ENCODE data around the gene ENTPD8. TPM values are rescaled to one million over a fixed set of nuclear protein-coding genes. Genes with fewer than 3 reads are reported as not detected.

ENTPD8 gene
- total RNA-seq, 1 experiment from 2014 or later = not detected

- ATAC-seq (no peak), DNase-seq (no peak)
- H3K4me1 ChIP-seq (ENCODE audit: insufficient read depth, low read length) = peaks cover 21% of the 10 kb centered on the region
- H3K36me3 ChIP-seq (ENCODE audit: low read depth, low read length) = no peaks in the 10 kb centered on the region
- H3K9ac ChIP-seq (ENCODE audit: low read length) = no peak overlapping the region
- H3K4me3 ChIP-seq (ENCODE audit: low read length) = no peak overlapping the region
- H3K27ac ChIP-seq (ENCODE audit: low read length) = no peak overlapping the region
- no peaks in the 10 kb centered on the region for H3K9me3 ChIP-seq (ENCODE audit: low read length)
- H3K79me2 ChIP-seq (ENCODE audit: low read length) = peaks cover 3% of the 10 kb centered on the region; the same call in 1 of the 2 replicates
- no peaks in the 10 kb centered on the region for H4K20me1 ChIP-seq (ENCODE audit: low read length)
- no TSS peak for BruUV-seq (replicated peaks)
- H3K4me2 ChIP-seq (ENCODE audit: low read length) = no peak overlapping the region
- no peaks in the 10 kb centered on the region for H3K9me2 ChIP-seq (replicated peaks; ENCODE audit: low read length)
- CTCF ChIA-PET = no interaction called here
- intact Hi-C loops (cut with micrococcal nuclease) = no loop called here
- no peaks in the 10 kb centered on the region for H3K27me3 ChIP-seq (ENCODE audit: low read length)
- POLR2A ChIA-PET (ENCODE audit: unreplicated experiment) = no interaction called here
- no peaks in the 10 kb centered on the region for H3F3A ChIP-seq (ENCODE audit: low read length, unreplicated experiment)
- TF ChIP-seq EZH2 (IDR thresholded peaks at IDR 0.05; ENCODE audit: low read length, unreplicated experiment) = no peak
- TF ChIP-seq EZH2phosphoT487 (IDR thresholded peaks at IDR 0.05; ENCODE audit: borderline replicate concordance, low read length) = no peak
- TF ChIP-seq, protein P1, sequence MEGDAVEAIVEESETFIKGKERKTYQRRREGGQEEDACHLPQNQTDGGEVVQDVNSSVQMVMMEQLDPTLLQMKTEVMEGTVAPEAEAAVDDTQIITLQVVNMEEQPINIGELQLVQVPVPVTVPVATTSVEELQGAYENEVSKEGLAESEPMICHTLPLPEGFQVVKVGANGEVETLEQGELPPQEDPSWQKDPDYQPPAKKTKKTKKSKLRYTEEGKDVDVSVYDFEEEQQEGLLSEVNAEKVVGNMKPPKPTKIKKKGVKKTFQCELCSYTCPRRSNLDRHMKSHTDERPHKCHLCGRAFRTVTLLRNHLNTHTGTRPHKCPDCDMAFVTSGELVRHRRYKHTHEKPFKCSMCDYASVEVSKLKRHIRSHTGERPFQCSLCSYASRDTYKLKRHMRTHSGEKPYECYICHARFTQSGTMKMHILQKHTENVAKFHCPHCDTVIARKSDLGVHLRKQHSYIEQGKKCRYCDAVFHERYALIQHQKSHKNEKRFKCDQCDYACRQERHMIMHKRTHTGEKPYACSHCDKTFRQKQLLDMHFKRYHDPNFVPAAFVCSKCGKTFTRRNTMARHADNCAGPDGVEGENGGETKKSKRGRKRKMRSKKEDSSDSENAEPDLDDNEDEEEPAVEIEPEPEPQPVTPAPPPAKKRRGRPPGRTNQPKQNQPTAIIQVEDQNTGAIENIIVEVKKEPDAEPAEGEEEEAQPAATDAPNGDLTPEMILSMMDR (conservative IDR thresholded peaks at IDR 0.05; ENCODE audit: low read depth, low read length) = no peak
- no peak overlapping the region for H2AFZ ChIP-seq (ENCODE audit: low read length)
Observed at GRCh38 chr9:137408651-137409405, 32.3 kb downstream of the ENTPD8 start.

- Histone ChIP-seq H3K9me2 (replicated peaks; ENCODE audit: low read length) (no peaks in the 10 kb centered on the region), H3K9me3 (ENCODE audit: low read length) (no peaks in the 10 kb centered on the region), H3K4me2 (ENCODE audit: low read length) (peak overlapping the region; percentile 66), H3K27ac (ENCODE audit: low read length) (no peak overlapping the region), H3K9ac (ENCODE audit: low read length) (no peak overlapping the region), H3K27me3 (ENCODE audit: low read length) (no peaks in the 10 kb centered on the region), H4K20me1 (ENCODE audit: low read length) (no peaks in the 10 kb centered on the region), H3K36me3 (ENCODE audit: low read depth, low read length) (no peaks in the 10 kb centered on the region), H3K4me3 (ENCODE audit: low read length) (peak overlapping the region; percentile 50; the same call in 1 of the 2 replicates), H2AFZ (ENCODE audit: low read length) (no peak overlapping the region), H3K4me1 (ENCODE audit: insufficient read depth, low read length) (peaks cover 18% of the 10 kb centered on the region), H3K79me2 (ENCODE audit: low read length) (peaks cover 3% of the 10 kb centered on the region; the same call in 1 of the 2 replicates), H3F3A (ENCODE audit: low read length, unreplicated experiment) (no peaks in the 10 kb centered on the region)
- DNase-seq = no peak
- POLR2A ChIA-PET (ENCODE audit: unreplicated experiment) = no interaction called here
- no peak for ATAC-seq
- intact Hi-C loops (cut with micrococcal nuclease) = no loop called here
- no TSS peak for BruUV-seq (replicated peaks)
- CTCF ChIA-PET = no interaction called here
- TF ChIP-seq EZH2 (IDR thresholded peaks at IDR 0.05; ENCODE audit: low read length, unreplicated experiment) = no peak
- TF ChIP-seq, protein P1 (conservative IDR thresholded peaks at IDR 0.05; ENCODE audit: low read depth, low read length) = no peak
- TF ChIP-seq EZH2phosphoT487 (IDR thresholded peaks at IDR 0.05; ENCODE audit: borderline replicate concordance, low read length) = no peak
Observed at GRCh38 chr9:137407590-137408300, 33.4 kb downstream of the ENTPD8 start.
